BLaER1 treated with 17β-estradiol and CSF1 and Interleukin-3, amounts not matched to agents 10 nM and 100 nM (cell line): ENCODE data around the gene PHACTR3.
A peak's percentile ranks its signal among the peaks of the same experiment; 100 is the strongest.

Source experiments
- H3K27ac ChIP-seq, 11 experiments: shearing (Covaris generic); formaldehyde crosslinking; 2 replicates each; pipeline ENCODE4 v1.8.1; 2022
- H3K27me3 ChIP-seq, 11 experiments: shearing (Covaris generic); formaldehyde crosslinking; 2 replicates each; pipeline ENCODE4 v1.8.1; 2022
- H3K36me3 ChIP-seq, 11 experiments: shearing (Covaris generic); formaldehyde crosslinking; 2 replicates each; pipeline ENCODE4 v1.8.1; 2022
- H3K4me1 ChIP-seq, 10 experiments: shearing (Covaris generic); formaldehyde crosslinking; 2 replicates each; pipeline ENCODE4 v1.8.1; 2022
- H3K4me2 ChIP-seq, 11 experiments: shearing (Covaris generic); formaldehyde crosslinking; 2 replicates each; pipeline ENCODE4 v1.8.1; 2022
- H3K4me3 ChIP-seq, 10 experiments: shearing (Covaris generic); formaldehyde crosslinking; 2 replicates each; pipeline ENCODE4 v1.8.1; 2022
- H3K9ac ChIP-seq, 11 experiments: shearing (Covaris generic); formaldehyde crosslinking; 2 replicates each; pipeline ENCODE4 v1.8.1; 2022
- H3K9me3 ChIP-seq, 11 experiments: shearing (Covaris generic); formaldehyde crosslinking; replicated peaks in 1 of 11; 2 replicates each; pipeline ENCODE4 v1.8.1; 2022
- H4K20me1 ChIP-seq, 11 experiments: shearing (Covaris generic); formaldehyde crosslinking; 2 replicates each; pipeline ENCODE4 v1.8.1; 2022
- Cebpa-rat ChIP-seq, 11 experiments: shearing (Covaris generic); IDR thresholded peaks; 2 replicates each; pipeline ENCODE4 v1.8.1; 2022

PHACTR3 gene

DNA sequence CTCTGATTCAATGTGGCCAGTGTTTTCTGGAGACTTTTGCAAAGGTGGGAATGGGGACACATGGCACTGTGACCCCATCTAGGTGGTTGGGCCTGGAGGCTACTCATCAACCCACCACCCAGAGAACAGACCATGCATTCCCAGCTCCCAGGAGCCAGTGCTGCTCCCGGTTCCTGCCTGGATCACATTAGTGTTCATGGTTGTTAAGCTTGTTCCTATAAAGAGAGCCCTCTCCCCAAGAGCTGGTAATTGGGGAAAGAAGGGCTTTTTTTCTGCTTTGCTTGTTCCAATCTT, 102.0 kb downstream of the PHACTR3 start:
- Histone ChIP-seq H3K4me3 (no peak overlapping the region), H4K20me1 (peaks cover 0 to 98% (median 0%) of the 10 kb centered on the region in 11 experiments; a peak in 6 of 22 replicates), H3K27me3 (no peaks in the 10 kb centered on the region), H3K9me3 (peaks cover 0 to 46% (median 20%) of the 10 kb centered on the region in 11 experiments; a peak in 18 of 22 replicates), H3K4me2 (peak overlapping the region in 8 of 11 experiments; percentile 2 to 31 (median 16); a peak in 4 of 22 replicates), H3K36me3 (peaks cover 0 to 92% (median 21%) of the 10 kb centered on the region in 11 experiments; a peak in 13 of 22 replicates), H3K27ac (peak overlapping the region in 4 of 11 experiments; percentile 8 to 30 (median 22); a peak in 5 of 22 replicates), H3K9ac (no peak overlapping the region), H3K4me1 (peaks cover 0 to 50% (median 30%) of the 10 kb centered on the region in 10 experiments; a peak in 17 of 20 replicates)
- no peak for TF ChIP-seq Cebpa-rat (IDR thresholded peaks at IDR 0.05)

DNA sequence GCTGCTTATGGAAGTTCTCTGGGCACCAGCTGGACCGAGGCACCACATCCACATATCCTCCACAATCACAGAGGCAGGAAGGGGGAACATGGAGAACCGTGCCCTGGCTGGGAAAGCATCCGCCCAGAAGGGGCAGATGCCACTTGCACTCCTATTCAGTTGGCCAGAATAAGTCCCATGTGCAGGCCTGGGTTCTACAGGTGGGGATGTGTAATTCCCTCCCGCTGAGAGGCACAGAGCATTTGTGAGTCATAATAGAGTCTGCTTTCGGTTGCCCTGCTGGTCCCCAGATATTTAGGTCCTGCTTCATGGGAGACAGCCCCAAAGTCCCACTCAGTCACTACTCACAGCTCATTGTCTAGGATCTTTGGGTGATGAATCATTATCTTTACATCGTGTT, 104.0 kb downstream of the PHACTR3 start:
- Histone ChIP-seq H3K9me3 (peaks cover 15 to 61% (median 33%) of the 10 kb centered on the region in 11 experiments), H4K20me1 (peaks cover 0 to 98% (median 0%) of the 10 kb centered on the region in 11 experiments; a peak in 6 of 22 replicates), H3K4me1 (peaks cover 0 to 31% (median 18%) of the 10 kb centered on the region in 10 experiments; a peak in 16 of 20 replicates), H3K36me3 (peaks cover 0 to 91% (median 29%) of the 10 kb centered on the region in 11 experiments; a peak in 14 of 22 replicates), H3K9ac (no peak overlapping the region), H3K27ac (no peak overlapping the region; a peak in 1 of 22 replicates), H3K4me3 (no peak overlapping the region), H3K4me2 (no peak overlapping the region), H3K27me3 (no peaks in the 10 kb centered on the region)
- TF ChIP-seq Cebpa-rat (IDR thresholded peaks at IDR 0.05), result no peak

DNA sequence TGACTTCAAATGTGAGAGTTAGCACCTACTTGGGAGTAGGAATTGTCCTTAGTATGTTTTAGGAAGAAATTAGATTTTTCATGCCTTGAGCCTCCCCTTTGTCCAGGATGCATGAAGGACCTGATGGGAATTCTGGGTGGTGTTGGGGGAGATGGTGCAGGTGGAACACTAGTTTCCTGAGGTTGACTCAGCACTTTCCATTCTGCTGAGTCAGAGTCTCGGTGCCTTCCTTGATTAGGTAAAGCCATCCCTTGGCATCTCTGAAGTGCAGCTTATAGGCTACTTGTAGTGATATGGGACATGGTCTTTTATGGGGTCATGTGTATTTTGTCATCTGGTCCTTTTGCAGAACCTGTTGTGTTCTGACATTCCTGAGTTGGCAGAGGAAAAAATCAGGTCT, 105.3 kb downstream of the PHACTR3 start:
- Histone ChIP-seq H3K4me2 (no peak overlapping the region; a peak in 1 of 22 replicates), H4K20me1 (peaks cover 0 to 98% (median 0%) of the 10 kb centered on the region in 11 experiments; a peak in 6 of 22 replicates), H3K27ac (peak overlapping the region in 3 of 11 experiments; percentile 11 to 57 (median 37); a peak in 5 of 22 replicates), H3K27me3 (no peaks in the 10 kb centered on the region), H3K9ac (no peak overlapping the region), H3K36me3 (peaks cover 0 to 81% (median 29%) of the 10 kb centered on the region in 11 experiments; a peak in 14 of 22 replicates), H3K4me3 (no peak overlapping the region), H3K9me3 (peaks cover 20 to 61% (median 33%) of the 10 kb centered on the region in 11 experiments), H3K4me1 (peaks cover 0 to 20% (median 11%) of the 10 kb centered on the region in 10 experiments; a peak in 14 of 20 replicates)
- no peak for TF ChIP-seq Cebpa-rat (IDR thresholded peaks at IDR 0.05)

DNA sequence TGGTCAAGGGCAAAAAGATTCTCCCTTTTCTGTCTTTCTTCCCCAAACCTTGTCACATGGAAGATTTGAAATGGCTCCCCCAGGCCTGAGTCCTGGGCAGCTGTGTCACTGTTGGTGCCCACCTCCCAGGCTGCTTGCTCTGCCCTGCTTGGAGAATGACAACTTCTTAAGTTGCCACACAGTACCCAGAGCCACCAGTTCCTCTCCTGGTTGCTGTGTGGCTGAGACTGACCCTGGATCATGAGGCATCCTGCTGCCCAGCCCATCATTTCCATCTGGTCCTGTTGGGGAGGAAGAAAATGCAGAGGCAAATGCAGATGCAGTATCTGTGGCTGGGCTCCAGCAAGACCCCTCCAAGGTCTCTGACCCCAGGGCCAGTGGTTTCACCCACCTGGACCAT, 113.7 kb downstream of the PHACTR3 start:
- H3K27ac ChIP-seq, result peak overlapping the region in 9 of 11 experiments; percentile 32 to 99 (median 95); a peak in 18 of 22 replicates
- peaks cover 46 to 78% (median 73%) of the 10 kb centered on the region in 10 experiments for H3K4me1 ChIP-seq
- H3K36me3 ChIP-seq, result peaks cover 0 to 64% (median 6%) of the 10 kb centered on the region in 11 experiments; a peak in 8 of 22 replicates
- H3K9ac ChIP-seq, result peak overlapping the region in 8 of 11 experiments; percentile 7 to 56 (median 36); a peak in 14 of 22 replicates
- peaks cover 0 to 59% (median 0%) of the 10 kb centered on the region in 11 experiments; a peak in 4 of 22 replicates for H3K27me3 ChIP-seq
- peak overlapping the region; percentile 54 to 99 (median 93); a peak in 21 of 22 replicates for H3K4me2 ChIP-seq
- peaks cover 0 to 96% (median 0%) of the 10 kb centered on the region in 11 experiments; a peak in 6 of 22 replicates for H4K20me1 ChIP-seq
- H3K4me3 ChIP-seq, result no peak overlapping the region
- TF ChIP-seq Cebpa-rat (IDR thresholded peaks at IDR 0.05), result no peak
- peaks cover 0 to 7% (median 3%) of the 10 kb centered on the region in 11 experiments; a peak in 11 of 22 replicates for H3K9me3 ChIP-seq

DNA sequence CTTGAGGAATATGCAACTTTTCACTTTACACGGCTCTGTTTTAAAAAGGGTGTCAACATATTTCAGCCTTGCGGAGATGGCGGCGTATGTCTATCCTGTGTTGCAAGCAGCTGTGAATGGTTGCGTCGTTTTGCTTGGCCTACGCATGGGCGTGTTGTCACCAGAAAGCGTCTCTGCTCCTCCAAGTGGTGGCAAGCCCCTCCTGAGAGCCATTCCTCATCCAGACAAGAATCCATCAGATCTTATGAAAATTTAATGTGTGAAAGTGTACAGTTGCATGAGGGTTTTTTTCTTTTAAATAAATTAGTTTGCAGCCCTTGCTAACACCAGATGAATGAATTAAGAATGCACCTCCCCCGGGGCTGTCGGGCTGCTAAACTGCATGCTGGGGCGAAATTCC, 114.4 kb downstream of the PHACTR3 start:
- peaks cover 0 to 96% (median 0%) of the 10 kb centered on the region in 11 experiments; a peak in 6 of 22 replicates for H4K20me1 ChIP-seq
- H3K9ac ChIP-seq, result no peak overlapping the region; a peak in 1 of 22 replicates
- H3K4me2 ChIP-seq, result peak overlapping the region in 9 of 11 experiments; percentile 78 to 99 (median 94); a peak in 16 of 22 replicates
- peak overlapping the region in 8 of 11 experiments; percentile 93 to 99 (median 98); a peak in 14 of 22 replicates for H3K27ac ChIP-seq
- H3K4me1 ChIP-seq, result peaks cover 52 to 84% (median 79%) of the 10 kb centered on the region in 10 experiments
- H3K27me3 ChIP-seq, result peaks cover 0 to 63% (median 0%) of the 10 kb centered on the region in 11 experiments; a peak in 4 of 22 replicates
- no peak overlapping the region for H3K4me3 ChIP-seq
- 0 out of 22 replicates have a peak, but pooled peaks cover 0 to under 1% (median 0%) of the 10 kb centered on the region in 11 experiments for H3K9me3 ChIP-seq
- TF ChIP-seq Cebpa-rat (IDR thresholded peaks at IDR 0.05), result peak in 2 of 11 experiments; percentile 34 to 45; a peak in 3 of 22 replicates
- peaks cover 0 to 62% (median 6%) of the 10 kb centered on the region in 11 experiments; a peak in 7 of 22 replicates for H3K36me3 ChIP-seq

DNA sequence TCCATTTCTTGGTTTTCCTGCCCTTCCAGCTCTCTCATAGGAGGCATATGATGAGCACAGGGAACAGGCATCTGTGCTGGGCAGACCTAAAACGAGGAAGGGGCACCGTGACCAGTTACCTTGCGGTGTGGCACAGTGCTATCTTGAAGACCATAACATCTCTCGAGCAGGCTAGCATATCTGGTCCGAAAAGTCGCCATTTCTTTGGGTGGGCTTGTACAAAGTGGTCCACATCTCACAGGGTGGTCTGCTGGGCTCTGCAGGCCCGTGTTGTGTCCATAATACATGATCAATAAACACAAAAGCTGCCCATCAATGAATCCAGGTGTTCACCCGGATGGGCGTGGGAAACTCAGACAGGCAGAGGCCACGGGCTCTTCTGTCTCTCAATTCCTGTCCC, 115.7 kb downstream of the PHACTR3 start:
- no peaks in the 10 kb centered on the region for H3K9me3 ChIP-seq
- H3K27me3 ChIP-seq, result peaks cover 0 to 75% (median 0%) of the 10 kb centered on the region in 11 experiments; a peak in 4 of 22 replicates
- peaks cover 0 to 96% (median 0%) of the 10 kb centered on the region in 11 experiments; a peak in 6 of 22 replicates for H4K20me1 ChIP-seq
- H3K4me2 ChIP-seq, result peak overlapping the region in 10 of 11 experiments; percentile 78 to 99 (median 94); a peak in 20 of 22 replicates
- no peak for TF ChIP-seq Cebpa-rat (IDR thresholded peaks at IDR 0.05)
- peak overlapping the region in 8 of 11 experiments; percentile 93 to 99 (median 98); a peak in 16 of 22 replicates for H3K27ac ChIP-seq
- no peak overlapping the region for H3K4me3 ChIP-seq
- H3K36me3 ChIP-seq, result peaks cover 0 to 68% (median 6%) of the 10 kb centered on the region in 11 experiments; a peak in 7 of 22 replicates
- peak overlapping the region in 4 of 11 experiments; percentile 5 to 87 (median 61); a peak in 8 of 22 replicates for H3K9ac ChIP-seq
- peaks cover 65 to 97% (median 91%) of the 10 kb centered on the region in 10 experiments for H3K4me1 ChIP-seq

DNA sequence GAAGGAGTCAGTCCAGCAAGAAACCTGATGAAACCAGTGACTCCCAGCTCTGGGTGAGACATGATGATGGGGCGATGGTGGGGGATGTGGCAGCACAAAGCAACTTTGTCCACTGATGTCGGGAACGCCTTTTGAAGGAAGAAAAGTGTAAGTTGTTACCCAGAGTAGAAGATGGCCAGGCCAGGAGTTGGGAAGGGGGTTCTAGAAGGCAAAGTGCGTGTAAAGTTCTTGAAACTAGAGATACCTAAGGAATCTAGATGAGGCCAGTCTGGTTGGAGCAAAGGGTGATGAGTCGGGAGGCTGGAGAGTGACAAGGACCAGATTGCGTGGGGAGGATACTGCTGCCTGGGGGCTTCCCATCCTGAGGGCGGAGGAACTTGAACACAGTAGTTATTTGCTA, 117.0 kb downstream of the PHACTR3 start:
- peak overlapping the region in 2 of 10 experiments; percentile 40 to 51; a peak in 3 of 20 replicates for H3K4me3 ChIP-seq
- peaks cover 0 to 96% (median 0%) of the 10 kb centered on the region in 11 experiments; a peak in 7 of 22 replicates for H4K20me1 ChIP-seq
- peaks cover 0 to 69% (median 5%) of the 10 kb centered on the region in 11 experiments; a peak in 7 of 22 replicates for H3K36me3 ChIP-seq
- peak overlapping the region; percentile 74 to 99 (median 94) for H3K4me2 ChIP-seq
- H3K27ac ChIP-seq, result peak overlapping the region in 9 of 11 experiments; percentile 91 to 99 (median 98); a peak in 18 of 22 replicates
- no peak for TF ChIP-seq Cebpa-rat (IDR thresholded peaks at IDR 0.05)
- peaks cover 0 to 78% (median 0%) of the 10 kb centered on the region in 11 experiments; a peak in 4 of 22 replicates for H3K27me3 ChIP-seq
- H3K4me1 ChIP-seq, result peaks cover 79 to 98% (median 95%) of the 10 kb centered on the region in 10 experiments
- H3K9ac ChIP-seq, result peak overlapping the region in 9 of 11 experiments; percentile 23 to 89 (median 86); a peak in 17 of 22 replicates
- H3K9me3 ChIP-seq, result no peaks in the 10 kb centered on the region

DNA sequence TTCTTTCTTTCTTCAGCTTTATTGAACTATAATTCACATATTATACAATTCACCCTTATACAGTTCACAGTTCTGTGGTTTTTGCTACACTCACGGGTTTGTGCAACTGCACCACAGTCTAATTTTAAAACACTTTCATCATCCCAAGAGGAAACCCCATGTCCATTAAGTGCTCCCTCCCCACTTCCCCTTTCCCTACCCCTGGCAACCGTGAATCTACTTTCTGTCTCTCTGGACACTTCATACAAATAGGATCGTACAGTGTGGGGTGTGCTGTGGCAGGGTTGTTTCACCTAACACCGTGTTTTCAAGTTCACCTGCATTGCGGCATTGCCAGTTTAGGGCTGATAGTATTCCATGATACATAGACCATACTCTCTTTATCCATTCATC, 118.8 kb downstream of the PHACTR3 start:
- Histone ChIP-seq H3K9me3 (no peaks in the 10 kb centered on the region), H3K4me2 (peak overlapping the region; percentile 78 to 100 (median 94)), H3K27ac (peak overlapping the region in 10 of 11 experiments; percentile 64 to 99 (median 98); a peak in 20 of 22 replicates), H4K20me1 (peaks cover 0 to 96% (median 7%) of the 10 kb centered on the region in 11 experiments; a peak in 7 of 22 replicates), H3K36me3 (peaks cover 0 to 68% (median 6%) of the 10 kb centered on the region in 11 experiments; a peak in 8 of 22 replicates), H3K9ac (peak overlapping the region in 10 of 11 experiments; percentile 11 to 89 (median 86); a peak in 19 of 22 replicates), H3K27me3 (peaks cover 0 to 80% (median 0%) of the 10 kb centered on the region in 11 experiments; a peak in 4 of 22 replicates), H3K4me1 (peaks cover 70 to 98% (median 95%) of the 10 kb centered on the region in 10 experiments), H3K4me3 (peak overlapping the region in 8 of 10 experiments; percentile 30 to 65 (median 50); a peak in 13 of 20 replicates)
- TF ChIP-seq Cebpa-rat (IDR thresholded peaks at IDR 0.05), result peak in 10 of 11 experiments; percentile 16 to 93 (median 82); a peak in 16 of 22 replicates
